GM12801 (cell line): ENCODE data around the gene LAMB4.

Experiments
- CTCF ChIP-seq: IDR thresholded peaks from one replicate; pipeline ENCODE4 v1.5.1; 2011; ENCODE audit warnings: control low read depth; ENCODE audit not compliant: insufficient read length; ENCODE audit errors: extremely low read depth

LAMB4 gene

GRCh38 chr7:108014215-108014614, 115.9 kb downstream of the LAMB4 start:
- no peak for TF ChIP-seq CTCF

- TF ChIP-seq CTCF: no peak
Observed at GRCh38 chr7:108012499-108013430, 117.4 kb downstream of the LAMB4 start.

GRCh38 chr7:108010377-108010776, 119.8 kb downstream of the LAMB4 start:
- TF ChIP-seq CTCF: no peak

GRCh38 chr7:108009873-108010272, 120.3 kb downstream of the LAMB4 start:
- no peak for TF ChIP-seq CTCF

GRCh38 chr7:108008827-108009226, 121.3 kb downstream of the LAMB4 start:
- no peak for TF ChIP-seq CTCF

- no peak for TF ChIP-seq CTCF
Observed at GRCh38 chr7:108008240-108008639, 121.9 kb downstream of the LAMB4 start.

- TF ChIP-seq CTCF: no peak
Observed at GRCh38 chr7:108007762-108008161, 122.4 kb downstream of the LAMB4 start.
